ENCODE measurements around the gene SLC22A3. TPM values are rescaled to one million over a fixed set of nuclear protein-coding genes. Genes with fewer than 3 reads are reported as not detected.
A peak's percentile ranks its signal among the peaks of the same experiment; 100 is the strongest.

Gene SLC22A3
- total and polyA plus RNA-seq, 8 donors: 16.1 to 42.9 (median 32.0) TPM

GRCh38 chr6:160379466-160379865, 31.3 kb downstream of the SLC22A3 start:
- peaks cover 0 to 15% of the 10 kb centered on the region in 2 donors for H3K4me1 ChIP-seq
- TF ChIP-seq CTCF (IDR thresholded peaks at IDR 0.05): no peak
- H3K36me3 ChIP-seq: no peaks in the 10 kb centered on the region
- no peak overlapping the region for H3K27ac ChIP-seq
- intact Hi-C loops (cut with DNase I): no loop called here
- H3K9me3 ChIP-seq: peaks cover 0 to 15% of the 10 kb centered on the region in 2 donors
- no peaks in the 10 kb centered on the region for H3K27me3 ChIP-seq
- ATAC-seq (peak; percentile 21), DNase-seq (no peak)
- H3K4me3 ChIP-seq: no peak overlapping the region

GRCh38 chr6:160382946-160383345, 34.8 kb downstream of the SLC22A3 start:
- DNase-seq (no peak), ATAC-seq (no peak)
- no peak for TF ChIP-seq CTCF (IDR thresholded peaks at IDR 0.05)

GRCh38 chr6:160386869-160387530, 38.8 kb downstream of the SLC22A3 start:
- Histone ChIP-seq H3K27me3 (no peaks in the 10 kb centered on the region), H3K4me3 (no peak overlapping the region), H3K9me3 (peaks cover 0 to 14% of the 10 kb centered on the region in 2 donors), H3K4me1 (no peaks in the 10 kb centered on the region), H3K36me3 (no peaks in the 10 kb centered on the region), H3K27ac (peak overlapping the region in 1 of 2 donors; percentile 23)
- ATAC-seq (peak; percentile 96), DNase-seq (peak; percentile 45 to 83 (median 76))
- intact Hi-C loops (cut with DNase I): no loop called here
- TF ChIP-seq CTCF (IDR thresholded peaks at IDR 0.05): peak in 1 of 2 donors; percentile 15

More at GRCh38 chr6:160382946-160383345, 34.8 kb downstream of the SLC22A3 start:
- Histone ChIP-seq H3K4me1 (peaks cover 0 to 13% of the 10 kb centered on the region in 2 donors), H3K27me3 (no peaks in the 10 kb centered on the region), H3K36me3 (no peaks in the 10 kb centered on the region), H3K4me3 (no peak overlapping the region), H3K27ac (no peak overlapping the region), H3K9me3 (peaks cover 0 to 15% of the 10 kb centered on the region in 2 donors)
- intact Hi-C loops (cut with DNase I): no loop called here

- Histone ChIP-seq H3K27me3 (no peaks in the 10 kb centered on the region), H3K9me3 (peaks cover 0 to 3% of the 10 kb centered on the region in 2 donors), H3K4me3 (no peak overlapping the region), H3K36me3 (no peaks in the 10 kb centered on the region), H3K4me1 (no peaks in the 10 kb centered on the region), H3K27ac (no peak overlapping the region)
- no peak for TF ChIP-seq CTCF (IDR thresholded peaks at IDR 0.05)
- DNase-seq (no peak), ATAC-seq (no peak)
- intact Hi-C loops (cut with DNase I): no loop called here
Measured at GRCh38 chr6:160387916-160388643, 39.9 kb downstream of the SLC22A3 start.

GRCh38 chr6:160388922-160389321, 40.7 kb downstream of the SLC22A3 start:
- H3K4me1 ChIP-seq: no peaks in the 10 kb centered on the region
- intact Hi-C loops (cut with DNase I): no loop called here
- H3K27me3 ChIP-seq: no peaks in the 10 kb centered on the region
- H3K27ac ChIP-seq: no peak overlapping the region
- DNase-seq (no peak), ATAC-seq (no peak)
- H3K4me3 ChIP-seq: no peak overlapping the region
- H3K36me3 ChIP-seq: no peaks in the 10 kb centered on the region
- no peaks in the 10 kb centered on the region for H3K9me3 ChIP-seq
- TF ChIP-seq CTCF (IDR thresholded peaks at IDR 0.05): no peak

All from left lung (tissue), 10 donors.